AG04449 (cell line): Measurements from ENCODE around the gene XYLT1.

ENCODE experiments used
- CTCF ChIA-PET: fragments of 350-600 bp; formaldehyde crosslinking; extraction: SDS; loops from one replicate; lab custom pipeline; 2021; ENCODE audit warnings: antibody characterized with exemption; lab: Yijun Ruan, JAX
- POLR2A ChIA-PET: fragments of 400-600, 350-600 bp; formaldehyde crosslinking; extraction: SDS; loops from one replicate; lab custom pipeline; 2020; ENCODE audit warnings: antibody characterized with exemption, inconsistent platforms; lab: Yijun Ruan, JAX
- DNase-seq: peaks from one replicate; pipeline ENCODE4 v3.0.0-alpha.2; 2010; ENCODE audit warnings: low read depth, low spot score
- H3K4me3 ChIP-seq: 2 replicates; pipeline ENCODE4 v1.5.1; 2011; ENCODE audit warnings: low read depth, mild to moderate bottlenecking, control low read depth, low read length
- TF ChIP-seq, protein P1 (sequence below): IDR thresholded peaks from one replicate; pipeline ENCODE4 v1.5.1; 2011; ENCODE audit warnings: mild to moderate bottlenecking, moderate library complexity, low read length, control low read depth, inconsistent platforms; ENCODE audit not compliant: insufficient read depth; ENCODE audit errors: missing control alignments

Gene XYLT1

DNA sequence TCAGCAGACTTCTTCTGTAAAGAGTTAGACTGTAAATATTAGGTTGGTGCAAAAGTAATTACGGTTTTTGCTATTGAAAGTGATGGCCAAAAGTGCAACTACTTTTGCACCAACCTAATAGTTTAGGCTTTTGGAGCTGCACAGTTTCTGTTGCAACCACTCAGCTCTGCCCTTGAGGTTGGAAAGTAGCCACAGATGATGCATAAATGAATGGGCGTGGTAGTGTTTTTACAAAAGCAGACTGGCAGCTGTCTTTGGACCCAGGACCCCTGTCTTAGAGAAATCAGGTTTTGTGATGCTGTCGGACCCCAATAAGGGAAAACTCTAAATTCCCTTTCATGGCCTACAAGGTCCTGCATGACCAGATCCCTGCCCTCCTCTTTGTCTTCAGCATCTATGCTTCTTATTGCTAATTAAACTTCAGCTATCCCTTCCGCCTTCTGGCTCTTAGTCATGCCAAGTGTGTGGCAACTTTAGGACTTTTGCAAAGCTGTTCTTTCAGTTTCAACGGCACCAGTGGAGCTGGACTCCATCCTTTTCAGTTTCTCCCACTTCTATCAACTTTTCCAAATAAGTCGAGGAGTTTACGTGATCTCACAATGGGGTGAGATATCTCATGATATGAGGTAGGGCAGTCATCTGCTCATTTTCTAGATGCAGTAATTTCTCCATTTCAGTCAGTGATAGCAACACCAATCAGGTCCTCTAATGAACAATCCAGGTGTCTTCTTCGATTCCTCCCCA lies 232.3 kb downstream of the XYLT1 start:
- no peak overlapping the region for H3K4me3 ChIP-seq
- TF ChIP-seq, protein P1, sequence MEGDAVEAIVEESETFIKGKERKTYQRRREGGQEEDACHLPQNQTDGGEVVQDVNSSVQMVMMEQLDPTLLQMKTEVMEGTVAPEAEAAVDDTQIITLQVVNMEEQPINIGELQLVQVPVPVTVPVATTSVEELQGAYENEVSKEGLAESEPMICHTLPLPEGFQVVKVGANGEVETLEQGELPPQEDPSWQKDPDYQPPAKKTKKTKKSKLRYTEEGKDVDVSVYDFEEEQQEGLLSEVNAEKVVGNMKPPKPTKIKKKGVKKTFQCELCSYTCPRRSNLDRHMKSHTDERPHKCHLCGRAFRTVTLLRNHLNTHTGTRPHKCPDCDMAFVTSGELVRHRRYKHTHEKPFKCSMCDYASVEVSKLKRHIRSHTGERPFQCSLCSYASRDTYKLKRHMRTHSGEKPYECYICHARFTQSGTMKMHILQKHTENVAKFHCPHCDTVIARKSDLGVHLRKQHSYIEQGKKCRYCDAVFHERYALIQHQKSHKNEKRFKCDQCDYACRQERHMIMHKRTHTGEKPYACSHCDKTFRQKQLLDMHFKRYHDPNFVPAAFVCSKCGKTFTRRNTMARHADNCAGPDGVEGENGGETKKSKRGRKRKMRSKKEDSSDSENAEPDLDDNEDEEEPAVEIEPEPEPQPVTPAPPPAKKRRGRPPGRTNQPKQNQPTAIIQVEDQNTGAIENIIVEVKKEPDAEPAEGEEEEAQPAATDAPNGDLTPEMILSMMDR, result no peak
- ChIA-PET CTCF (interaction anchor here (0.9 to 1.0 kb wide), 2 partner anchors 8 to 340 kb away, joined by 3 read pairs; no protein-coding TSS in a partner anchor), POLR2A (no interaction called here)
- no peak for DNase-seq

DNA sequence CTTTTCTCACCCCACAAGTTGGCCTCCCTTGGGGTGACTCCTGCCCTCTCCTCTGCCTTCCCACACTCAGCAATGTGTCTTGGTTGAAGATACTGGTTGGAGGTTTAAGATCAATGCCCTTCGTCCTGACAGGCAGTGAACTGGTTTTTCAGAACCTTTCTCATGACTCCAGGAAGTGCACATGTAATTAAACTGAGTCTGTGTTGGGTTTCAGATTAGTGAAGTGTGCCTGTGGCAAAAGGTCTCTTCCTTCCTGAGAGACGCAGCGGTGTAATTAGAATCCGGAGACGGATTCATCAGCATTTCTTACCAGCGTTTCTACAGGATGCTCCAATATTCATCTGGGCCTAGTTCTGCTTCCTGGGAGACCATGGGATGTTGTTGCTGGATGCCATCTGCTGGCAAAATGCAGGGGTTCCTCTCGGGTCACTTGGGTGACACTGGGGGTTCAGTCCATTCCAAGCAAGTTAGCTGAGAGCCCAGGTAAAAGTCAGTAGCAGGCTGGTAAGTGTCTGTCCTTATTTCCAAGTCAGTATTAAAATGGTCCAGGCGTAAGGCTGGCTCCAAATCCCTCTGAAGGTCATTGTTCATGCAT lies 233.3 kb downstream of the XYLT1 start:
- ChIA-PET CTCF (interaction anchor here (1.0 kb wide), 1 partner anchor 9 kb away, joined by 3 read pairs; no protein-coding TSS in a partner anchor), POLR2A (no interaction called here)
- DNase-seq, result no peak
- no peak overlapping the region for H3K4me3 ChIP-seq
- TF ChIP-seq, protein P1, result no peak

DNA sequence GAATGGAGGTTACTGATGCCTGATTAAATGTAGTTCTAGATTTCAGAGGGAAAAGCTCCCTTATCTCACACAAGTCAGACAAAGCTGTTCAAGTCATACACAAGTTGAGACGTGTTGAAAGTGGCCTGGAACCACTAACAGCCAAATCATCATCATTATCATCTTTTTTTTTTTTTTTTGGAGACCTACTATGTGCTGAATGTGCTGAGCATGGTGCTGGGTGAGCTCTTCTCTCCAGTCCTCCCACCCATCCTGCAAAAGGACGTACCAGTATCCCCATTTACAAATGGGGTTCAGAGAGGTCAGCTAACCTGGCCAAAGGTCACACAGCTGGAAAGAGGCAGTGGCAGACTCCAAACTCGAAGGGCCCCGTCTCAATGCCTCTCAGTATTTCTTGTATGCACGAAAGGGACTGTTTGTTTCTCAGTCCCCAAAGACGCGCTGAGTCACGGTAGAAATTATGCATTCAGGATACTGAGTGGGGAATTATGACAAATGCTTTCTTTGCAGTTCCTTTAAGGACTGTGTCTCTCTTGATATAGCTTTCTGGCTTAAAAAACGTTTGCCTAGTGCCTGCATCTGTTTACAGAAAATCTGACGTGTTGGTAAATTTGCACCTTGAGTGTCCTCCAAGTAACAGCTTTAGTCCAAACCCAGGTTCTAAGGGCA lies 235.5 kb downstream of the XYLT1 start:
- ChIA-PET POLR2A (no interaction called here), CTCF (interaction anchor here (0.6 kb wide), 1 partner anchor 122 kb away, joined by 3 read pairs; no protein-coding TSS in a partner anchor)
- TF ChIP-seq, protein P1, result no peak
- no peak for DNase-seq
- H3K4me3 ChIP-seq, result no peak overlapping the region

DNA sequence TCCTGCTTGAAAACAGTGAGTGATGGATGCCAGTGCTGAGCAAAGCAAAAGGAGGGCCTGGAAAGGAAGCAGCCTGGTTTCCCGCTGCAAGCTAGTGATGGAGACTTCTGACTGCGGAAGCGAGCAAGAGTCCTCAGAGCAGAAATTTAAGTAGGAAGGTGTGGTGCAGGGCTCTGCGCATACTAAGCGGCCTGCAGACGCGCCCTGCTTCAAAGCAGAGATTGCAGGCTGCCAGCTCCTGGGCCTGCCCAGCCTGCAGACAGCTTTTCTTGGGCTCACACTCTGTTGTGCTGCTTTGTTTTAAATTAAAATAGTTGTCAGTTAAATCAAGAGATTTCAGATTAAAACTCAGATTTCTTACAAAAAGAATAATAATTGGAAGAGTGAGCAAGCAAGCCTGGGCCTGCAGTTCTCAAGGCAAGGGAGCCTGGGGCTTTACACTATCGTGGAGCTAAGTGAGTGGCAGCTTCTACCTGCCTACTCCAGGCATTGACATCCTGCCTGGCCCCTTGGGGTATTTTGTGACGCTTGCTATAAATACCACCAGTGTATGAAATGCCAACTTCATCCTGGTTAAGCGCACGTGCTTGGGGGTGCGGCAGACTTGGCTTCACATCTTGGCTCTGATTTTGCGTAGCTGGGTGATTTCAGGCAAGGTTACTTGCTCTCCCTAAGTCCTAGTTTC lies 237.3 kb downstream of the XYLT1 start:
- CTCF ChIA-PET, result no interaction called here

DNA sequence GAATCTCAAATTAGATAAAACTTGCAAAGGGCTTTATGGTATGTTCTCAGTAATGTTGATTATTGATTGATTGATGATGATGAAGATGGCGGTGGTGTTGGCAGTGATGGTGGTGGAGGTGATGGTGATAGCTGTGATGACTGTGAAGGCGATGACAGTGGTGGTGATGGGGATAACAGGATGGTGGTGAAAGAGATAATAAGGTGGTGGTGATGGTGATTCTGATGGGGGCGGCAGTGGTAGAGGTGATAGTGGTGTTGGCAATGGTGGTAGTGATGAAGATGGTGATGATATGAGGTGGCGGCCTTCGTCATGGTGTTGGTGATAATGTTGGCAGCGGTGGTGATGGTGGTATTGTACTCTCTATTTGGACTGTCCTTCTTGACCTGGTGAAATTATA lies 238.3 kb downstream of the XYLT1 start:
- TF ChIP-seq, protein P1, result no peak
- POLR2A ChIA-PET, result no interaction called here
- no peak overlapping the region for H3K4me3 ChIP-seq
- CTCF ChIA-PET, result no interaction called here
- DNase-seq, result no peak

More for the DNA sequence above, 237.3 kb downstream of the XYLT1 start:
- TF ChIP-seq, protein P1, result no peak
- no peak for DNase-seq
- POLR2A ChIA-PET, result no interaction called here
- H3K4me3 ChIP-seq, result no peak overlapping the region
